Adipose tissue (tissue), 3 donors: ENCODE measurements around the gene CEP152. TPM values are rescaled to one million over a fixed set of nuclear protein-coding genes. Genes with fewer than 3 reads are reported as not detected.

Source experiments
- polyA plus RNA-seq, 3 donors: library from polyadenylated mRNA; stranded (reverse); fragments of 200-250 nt; gene quantifications; one replicate each; pipeline ENCODE4 v1.2.3, GENCODE V29; 2013
- donor health status: healthy with polysubstance abuse.
- donor health status: Bipolar disorder and iron deficiency.
- donor health status: healthy.

CEP152 gene
- polyA plus RNA-seq, 3 donors: 1.1 to 2.2 (median 1.1) TPM

Other genes with a start within 250 kb of the CEP152 start
- gene FBN1, start 165.4 kb downstream of the CEP152 start, polyA plus RNA-seq: 10 to 100 TPM; 11.6 to 85.4 (median 55.2) TPM
- 100 to 1,000 TPM in 2 of 3 donors, 10 to 100 TPM in 1; 47.5 to 265 (median 101) TPM for gene EID1, start 67.1 kb upstream of the CEP152 start, polyA plus RNA-seq
- 1 to 10 TPM in 1 of 3 donors, under 1 TPM in 2; 0.09 to 1.9 (median 0.15) TPM for gene SHC4, start 152.8 kb upstream of the CEP152 start, polyA plus RNA-seq
- gene SECISBP2L, start 235.4 kb upstream of the CEP152 start, polyA plus RNA-seq: 10 to 100 TPM in 2 of 3 donors, 1 to 10 TPM in 1; 6.1 to 16.1 (median 15.1) TPM